ENCODE measurements around the gene ALG11. TPM values are rescaled to one million over a fixed set of nuclear protein-coding genes. Genes with fewer than 3 reads are reported as not detected.
"Not testable (repeated sequence)": the region's sequence is repeated elsewhere in the genome, so short reads cannot be mapped to it uniquely, and the experiment has no call there.

The ALG11 gene
- total RNA-seq, 1 donor from 2014 or later: 46.4 TPM

- no peak overlapping the region for H3K4me3 Mint-ChIP-seq (ENCODE audit: unreplicated experiment)
- H3K27ac Mint-ChIP-seq (ENCODE audit: unreplicated experiment): no peak overlapping the region
- no peaks in the 10 kb centered on the region for H3K4me1 Mint-ChIP-seq (ENCODE audit: low read depth, unreplicated experiment)
- no peak for TF ChIP-seq CTCF (IDR thresholded peaks at IDR 0.05; ENCODE audit: partially characterized antibody, unreplicated experiment)
- no peaks in the 10 kb centered on the region for H3K9me3 Mint-ChIP-seq (ENCODE audit: unreplicated experiment)
- peaks cover 5% of the 10 kb centered on the region for H3K36me3 Mint-ChIP-seq (ENCODE audit: unreplicated experiment)
- no peaks in the 10 kb centered on the region for H3K27me3 Mint-ChIP-seq (ENCODE audit: unreplicated experiment)
- DNase-seq: no peak
Observed at GRCh38 chr13:51978796-51979556, 33.2 kb upstream of the ALG11 start.

- H3K9me3 Mint-ChIP-seq (ENCODE audit: unreplicated experiment): peaks cover 2% of the 10 kb centered on the region
- no peak for TF ChIP-seq CTCF (IDR thresholded peaks at IDR 0.05; ENCODE audit: partially characterized antibody, unreplicated experiment)
- peaks cover 11% of the 10 kb centered on the region for H3K36me3 Mint-ChIP-seq (ENCODE audit: unreplicated experiment)
- peaks cover 2% of the 10 kb centered on the region for H3K27me3 Mint-ChIP-seq (ENCODE audit: unreplicated experiment)
- H3K4me3 Mint-ChIP-seq (ENCODE audit: unreplicated experiment): no peak overlapping the region
- H3K4me1 Mint-ChIP-seq (ENCODE audit: low read depth, unreplicated experiment): no peaks in the 10 kb centered on the region
- H3K27ac Mint-ChIP-seq (ENCODE audit: unreplicated experiment): no peak overlapping the region
- DNase-seq: no peak
Observed at GRCh38 chr13:51980908-51981307, 31.3 kb upstream of the ALG11 start.

GRCh38 chr13:51981355-51981754 lies 30.8 kb upstream of the ALG11 start:
- H3K27ac Mint-ChIP-seq (ENCODE audit: unreplicated experiment): no peak overlapping the region
- DNase-seq: no peak
- TF ChIP-seq CTCF (IDR thresholded peaks at IDR 0.05; ENCODE audit: partially characterized antibody, unreplicated experiment): no peak
- no peak overlapping the region for H3K4me3 Mint-ChIP-seq (ENCODE audit: unreplicated experiment)
- peaks cover 2% of the 10 kb centered on the region for H3K27me3 Mint-ChIP-seq (ENCODE audit: unreplicated experiment)
- H3K9me3 Mint-ChIP-seq (ENCODE audit: unreplicated experiment): peaks cover 2% of the 10 kb centered on the region
- peaks cover 11% of the 10 kb centered on the region for H3K36me3 Mint-ChIP-seq (ENCODE audit: unreplicated experiment)
- no peaks in the 10 kb centered on the region for H3K4me1 Mint-ChIP-seq (ENCODE audit: low read depth, unreplicated experiment)

GRCh38 chr13:51983292-51983691 lies 28.9 kb upstream of the ALG11 start:
- not testable (repeated sequence) for DNase-seq; H3K27me3 Mint-ChIP-seq (ENCODE audit: unreplicated experiment); H3K4me3 Mint-ChIP-seq (ENCODE audit: unreplicated experiment); H3K4me1 Mint-ChIP-seq (ENCODE audit: low read depth, unreplicated experiment); H3K27ac Mint-ChIP-seq (ENCODE audit: unreplicated experiment)
- peaks cover 12% of the 10 kb centered on the region for H3K9me3 Mint-ChIP-seq (ENCODE audit: unreplicated experiment)
- H3K36me3 Mint-ChIP-seq (ENCODE audit: unreplicated experiment): peaks cover 16% of the 10 kb centered on the region

DNA sequence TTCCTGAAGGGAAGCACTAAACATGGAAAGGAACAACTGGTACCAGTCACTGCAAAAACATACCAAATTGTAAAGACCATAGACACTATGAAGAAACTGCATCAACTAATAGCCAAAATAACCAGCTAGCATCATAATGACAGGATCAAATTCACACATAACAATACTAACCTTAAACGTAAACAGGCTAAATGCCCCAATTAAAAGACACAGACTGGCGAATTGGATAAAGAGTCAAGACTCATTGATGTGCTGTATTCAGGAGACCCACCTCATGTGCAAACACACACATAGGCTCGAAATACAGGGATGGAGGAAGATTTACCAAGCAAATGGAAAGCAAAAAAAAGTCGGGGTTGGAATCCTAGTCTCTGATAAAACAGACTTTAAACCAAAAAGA lies 27.3 kb upstream of the ALG11 start:
- Mint-ChIP-seq H3K36me3 (ENCODE audit: unreplicated experiment) (peaks cover 16% of the 10 kb centered on the region), H3K9me3 (ENCODE audit: unreplicated experiment) (peaks cover 12% of the 10 kb centered on the region)
- DNase-seq; H3K27ac Mint-ChIP-seq (ENCODE audit: unreplicated experiment); H3K27me3 Mint-ChIP-seq (ENCODE audit: unreplicated experiment); H3K4me3 Mint-ChIP-seq (ENCODE audit: unreplicated experiment); H3K4me1 Mint-ChIP-seq (ENCODE audit: low read depth, unreplicated experiment): not testable (repeated sequence)

GRCh38 chr13:51988988-51989618 lies 23.1 kb upstream of the ALG11 start:
- Mint-ChIP-seq H3K36me3 (ENCODE audit: unreplicated experiment) (peaks cover 10% of the 10 kb centered on the region), H3K4me1 (ENCODE audit: low read depth, unreplicated experiment) (no peaks in the 10 kb centered on the region), H3K4me3 (ENCODE audit: unreplicated experiment) (no peak overlapping the region), H3K9me3 (ENCODE audit: unreplicated experiment) (peaks cover 11% of the 10 kb centered on the region), H3K27me3 (ENCODE audit: unreplicated experiment) (peaks cover 3% of the 10 kb centered on the region), H3K27ac (ENCODE audit: unreplicated experiment) (no peak overlapping the region)
- no peak for TF ChIP-seq CTCF (IDR thresholded peaks at IDR 0.05; ENCODE audit: partially characterized antibody, unreplicated experiment)
- DNase-seq: no peak

Data from glutamatergic neuron (in vitro differentiated cells).